HG03139 (cell line): ENCODE results near the gene MSRB1.

Source experiments
- ATAC-seq: cut with Tn5 transposase; IDR thresholded peaks from one replicate; pipeline ENCODE4 v1.9.1; 2021; ENCODE audit not compliant: unreplicated experiment

The MSRB1 gene

GRCh38 chr16:1918351-1919326 lies 24.4 kb downstream of the MSRB1 start, which contains the start of gene HS3ST6:
Gene HS3ST6, minus strand, starts transcription at chr16:1918415. Its CDS starts 92 bp downstream, at chr16:1918323.
- ATAC-seq, result no peak

GRCh38 chr16:1917665-1918350 lies 25.2 kb downstream of the MSRB1 start:
- no peak for ATAC-seq

GRCh38 chr16:1917056-1917664 lies 25.8 kb downstream of the MSRB1 start:
- no peak for ATAC-seq

- ATAC-seq, result no peak
Observed at GRCh38 chr16:1916640-1916990, 26.4 kb downstream of the MSRB1 start.

- ATAC-seq, result no peak
Observed at GRCh38 chr16:1915732-1916639, 27.0 kb downstream of the MSRB1 start.

- no peak for ATAC-seq
Observed at GRCh38 chr16:1914988-1915387, 28.0 kb downstream of the MSRB1 start.

GRCh38 chr16:1914084-1914608 lies 28.9 kb downstream of the MSRB1 start:
- ATAC-seq, result no peak

- no peak for ATAC-seq
Observed at GRCh38 chr16:1913327-1914083, 29.5 kb downstream of the MSRB1 start.

- no peak for ATAC-seq
Observed at GRCh38 chr16:1912215-1912543, 30.8 kb downstream of the MSRB1 start.

- no peak for ATAC-seq
Observed at GRCh38 chr16:1911467-1912214, 31.4 kb downstream of the MSRB1 start.

- ATAC-seq, result no peak
Observed at GRCh38 chr16:1909561-1910231, 33.3 kb downstream of the MSRB1 start.

- ATAC-seq, result no peak
Observed at GRCh38 chr16:1908983-1909382, 34.0 kb downstream of the MSRB1 start.

- no peak for ATAC-seq
Observed at GRCh38 chr16:1908184-1908583, 34.8 kb downstream of the MSRB1 start.

GRCh38 chr16:1907226-1907860 lies 35.7 kb downstream of the MSRB1 start:
- no peak for ATAC-seq

GRCh38 chr16:1906846-1907165 lies 36.2 kb downstream of the MSRB1 start:
- ATAC-seq, result no peak

GRCh38 chr16:1906055-1906845 lies 36.7 kb downstream of the MSRB1 start:
- no peak for ATAC-seq
